Common myeloid progenitor, CD34-positive (primary cell): ENCODE data around the gene DNAJC15.

Experiments
- CTCF ChIA-PET: fragments of 350-600 bp; sonication (Branson Sonifier 250); formaldehyde crosslinking; loops from one replicate; lab custom pipeline; 2021; ENCODE audit warnings: antibody characterized with exemption; lab: Charles Lee
- POLR2A ChIA-PET: fragments of 350-600 bp; sonication (Branson Sonifier 250); formaldehyde crosslinking; loops from one replicate; lab custom pipeline; 2021; ENCODE audit warnings: antibody characterized with exemption; lab: Charles Lee
- DNase-seq, 3 donors: peaks; one replicate each; pipeline versions ENCODE4 v3.0.0 to v3.0.0-alpha.2; 2013
- H3K27ac ChIP-seq, 2 experiments: 1 replicate in 1 of 2; 2 replicates in 1 of 2; pipeline ENCODE4 v1.7.0; 2013; ENCODE audit warnings: inconsistent platforms in 2 of 2, low read length in 2 of 2, mild to moderate bottlenecking in 2 of 2, low read depth in 1 of 2, moderate library complexity in 1 of 2; ENCODE audit not compliant: severe bottlenecking in 2 of 2, insufficient read depth in 1 of 2, poor library complexity in 1 of 2
- H3K27me3 ChIP-seq, 5 experiments: replicated peaks in 2 of 5; 1 replicate in 3 of 5; 2 replicates in 2 of 5; pipeline versions ENCODE4 v1.6.1 to v1.7.0; 2013; ENCODE audit warnings: low read length in 4 of 5, mild to moderate bottlenecking in 2 of 5, moderate library complexity in 2 of 5, inconsistent platforms in 1 of 5; ENCODE audit not compliant: insufficient read depth in 5 of 5, control insufficient read depth in 4 of 5
- H3K36me3 ChIP-seq, 4 experiments: 1 replicate in 2 of 4; 2 replicates in 2 of 4; pipeline versions ENCODE4 v1.6.1 to v1.7.0; 2013; ENCODE audit warnings: low read length in 3 of 4, control low read depth in 1 of 4, mild to moderate bottlenecking in 1 of 4; ENCODE audit not compliant: control insufficient read depth in 4 of 4, insufficient read depth in 4 of 4
- H3K4me1 ChIP-seq, 4 experiments: 1 replicate in 3 of 4; 2 replicates in 1 of 4; pipeline versions ENCODE4 v1.6.1 to v1.7.1; 2013; ENCODE audit warnings: low read length in 3 of 4, mild to moderate bottlenecking in 3 of 4, control low read depth in 1 of 4, inconsistent platforms in 1 of 4, moderate library complexity in 1 of 4; ENCODE audit not compliant: control insufficient read depth in 4 of 4, insufficient read depth in 4 of 4; ENCODE audit errors: control extremely low read depth in 1 of 4
- H3K4me3 ChIP-seq, 7 experiments: 1 replicate in 4 of 7; 2 replicates in 3 of 7; pipeline versions ENCODE4 v1.5.1 to v1.7.0; 2013; ENCODE audit warnings: mild to moderate bottlenecking in 7 of 7, low read length in 6 of 7, moderate library complexity in 6 of 7, inconsistent platforms in 2 of 7, low read depth in 2 of 7, control low read depth in 1 of 7; ENCODE audit not compliant: insufficient read depth in 4 of 7, control insufficient read depth in 1 of 7; ENCODE audit errors: extremely low read depth in 1 of 7
- H3K9me3 ChIP-seq, 5 experiments: 1 replicate in 4 of 5; 2 replicates in 1 of 5; pipeline versions ENCODE4 v1.6.1 to v1.7.1; 2013; ENCODE audit warnings: low read length in 4 of 5, mild to moderate bottlenecking in 2 of 5, inconsistent platforms in 1 of 5, low read depth in 1 of 5, moderate library complexity in 1 of 5; ENCODE audit not compliant: control insufficient read depth in 4 of 5, insufficient read depth in 2 of 5; ENCODE audit errors: control extremely low read depth in 1 of 5
- WGBS: methylation state at CpG from one replicate; pipeline ENCODE4 v1.1.5; 2013; ENCODE audit not compliant: insufficient coverage; 5-methylcytosine and 5-hydroxymethylcytosine counted together

Gene DNAJC15

GRCh38 chr13:43022934-43023288, 475 bp upstream of the DNAJC15 start:
- 31% methylated on average over 3 of the region's 12 CpGs for WGBS

DNA sequence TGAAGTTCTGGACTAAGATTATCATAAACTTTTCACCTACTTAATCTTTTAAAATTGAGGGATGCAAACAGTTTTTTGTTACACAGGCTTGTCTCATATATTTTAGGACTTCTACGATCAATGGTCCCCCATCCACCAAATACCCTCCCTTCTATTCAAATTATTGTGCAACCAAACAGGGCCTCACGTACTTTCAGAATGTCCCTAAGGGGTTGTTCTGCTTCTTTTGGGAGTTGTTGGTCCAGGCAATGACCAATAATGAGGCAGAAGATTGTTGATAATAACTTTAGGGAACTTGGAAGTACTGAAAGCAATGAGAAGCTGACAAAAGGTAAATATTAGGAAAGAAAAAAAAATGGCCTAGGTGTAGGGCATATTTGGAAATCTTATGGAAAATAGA, 2.9 kb downstream of the DNAJC15 start:
- H3K27me3 ChIP-seq: no peaks in the 10 kb centered on the region
- H3K4me3 ChIP-seq: no peak overlapping the region
- peaks cover 0 to 8% (median 5%) of the 10 kb centered on the region in 4 experiments for H3K36me3 ChIP-seq
- peaks cover 0 to 19% (median 17%) of the 10 kb centered on the region in 4 experiments for H3K4me1 ChIP-seq
- no peaks in the 10 kb centered on the region for H3K9me3 ChIP-seq
- no peak for DNase-seq
- 100% methylated on average over 2 of the region's 2 CpGs for WGBS
- H3K27ac ChIP-seq: no peak overlapping the region
- ChIA-PET CTCF (interaction anchor here (1.0 to 1.3 kb wide), 2 partner anchors 10 to 55 kb away, joined by 3 read pairs; no protein-coding TSS in a partner anchor), POLR2A (no interaction called here)

More at GRCh38 chr13:43022934-43023288, 475 bp upstream of the DNAJC15 start:
- H3K36me3 ChIP-seq: peaks cover 0 to 2% (median 0%) of the 10 kb centered on the region in 4 experiments
- CTCF ChIA-PET: interaction anchor here (0.8 to 2.8 kb wide), 7 partner anchors 9 to 781 kb away, joined by 3 to 8 read pairs (median 4); partner anchors contain the start of gene EPSTI1
- DNase-seq: no peak
- POLR2A ChIA-PET: interaction anchor here (1.5 kb wide), 1 partner anchor 32 kb away, joined by 4 read pairs; no protein-coding TSS in a partner anchor
- H3K4me3 ChIP-seq: peak overlapping the region in 6 of 7 experiments; percentile 74 to 88 (median 82)
- H3K9me3 ChIP-seq: no peaks in the 10 kb centered on the region
- peaks cover 0 to 19% (median 17%) of the 10 kb centered on the region in 4 experiments for H3K4me1 ChIP-seq
- no peaks in the 10 kb centered on the region for H3K27me3 ChIP-seq
- H3K27ac ChIP-seq: peak overlapping the region; percentile 59 to 79

GRCh38 chr13:43030548-43030947, 7.2 kb downstream of the DNAJC15 start:
- Histone ChIP-seq H3K36me3 (peaks cover 8 to 16% (median 13%) of the 10 kb centered on the region in 4 experiments), H3K9me3 (peaks cover 0 to 3% (median 0%) of the 10 kb centered on the region in 5 experiments), H3K27me3 (no peaks in the 10 kb centered on the region), H3K4me1 (peaks cover 0 to 2% (median 0%) of the 10 kb centered on the region in 4 experiments), H3K27ac (no peak overlapping the region), H3K4me3 (no peak overlapping the region)
- no peak for DNase-seq
- POLR2A ChIA-PET: no interaction called here
- WGBS: 100% methylated on average over 3 of the region's 4 CpGs
- CTCF ChIA-PET: no interaction called here

GRCh38 chr13:43031881-43032280, 8.5 kb downstream of the DNAJC15 start:
- Histone ChIP-seq H3K27me3 (no peaks in the 10 kb centered on the region), H3K4me3 (no peak overlapping the region), H3K4me1 (no peaks in the 10 kb centered on the region), H3K27ac (no peak overlapping the region), H3K36me3 (peaks cover 8 to 20% (median 16%) of the 10 kb centered on the region in 4 experiments), H3K9me3 (peaks cover 0 to 3% (median 0%) of the 10 kb centered on the region in 5 experiments)
- CTCF ChIA-PET: no interaction called here
- 83% methylated on average over 3 of the region's 4 CpGs for WGBS
- POLR2A ChIA-PET: interaction anchor here (0.6 kb wide), 2 partner anchors 8 to 11 kb away, joined by 3 read pairs; no protein-coding TSS in a partner anchor
- DNase-seq: no peak

DNA sequence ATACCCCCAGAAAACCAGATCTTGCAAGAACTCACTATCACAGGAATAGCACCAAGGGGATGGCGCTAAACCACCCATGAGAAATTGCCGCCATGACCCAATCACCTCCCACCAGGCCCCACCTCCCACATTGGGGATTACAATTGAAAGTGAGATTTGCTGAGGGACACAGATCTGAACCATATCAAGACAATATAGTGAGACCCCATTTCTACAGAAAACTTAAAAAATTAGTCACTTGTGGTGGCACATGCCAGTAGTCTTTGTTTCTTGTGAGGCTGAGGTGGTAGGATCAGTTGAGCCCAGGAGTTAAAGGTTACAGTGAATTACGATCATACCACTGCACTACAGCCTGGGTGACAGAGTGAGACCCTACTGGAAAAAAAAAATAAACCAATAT, 9.7 kb downstream of the DNAJC15 start:
- WGBS: no CpG with 5 or more reads among the region's 3 CpGs
- H3K9me3 ChIP-seq: peaks cover 0 to 3% (median 0%) of the 10 kb centered on the region in 5 experiments
- H3K27ac ChIP-seq: no peak overlapping the region
- H3K4me1 ChIP-seq: no peaks in the 10 kb centered on the region
- H3K36me3 ChIP-seq: peaks cover 7 to 22% (median 15%) of the 10 kb centered on the region in 4 experiments
- H3K4me3 ChIP-seq: no peak overlapping the region
- DNase-seq: no peak
- POLR2A ChIA-PET: no interaction called here
- CTCF ChIA-PET: no interaction called here
- no peaks in the 10 kb centered on the region for H3K27me3 ChIP-seq

DNA sequence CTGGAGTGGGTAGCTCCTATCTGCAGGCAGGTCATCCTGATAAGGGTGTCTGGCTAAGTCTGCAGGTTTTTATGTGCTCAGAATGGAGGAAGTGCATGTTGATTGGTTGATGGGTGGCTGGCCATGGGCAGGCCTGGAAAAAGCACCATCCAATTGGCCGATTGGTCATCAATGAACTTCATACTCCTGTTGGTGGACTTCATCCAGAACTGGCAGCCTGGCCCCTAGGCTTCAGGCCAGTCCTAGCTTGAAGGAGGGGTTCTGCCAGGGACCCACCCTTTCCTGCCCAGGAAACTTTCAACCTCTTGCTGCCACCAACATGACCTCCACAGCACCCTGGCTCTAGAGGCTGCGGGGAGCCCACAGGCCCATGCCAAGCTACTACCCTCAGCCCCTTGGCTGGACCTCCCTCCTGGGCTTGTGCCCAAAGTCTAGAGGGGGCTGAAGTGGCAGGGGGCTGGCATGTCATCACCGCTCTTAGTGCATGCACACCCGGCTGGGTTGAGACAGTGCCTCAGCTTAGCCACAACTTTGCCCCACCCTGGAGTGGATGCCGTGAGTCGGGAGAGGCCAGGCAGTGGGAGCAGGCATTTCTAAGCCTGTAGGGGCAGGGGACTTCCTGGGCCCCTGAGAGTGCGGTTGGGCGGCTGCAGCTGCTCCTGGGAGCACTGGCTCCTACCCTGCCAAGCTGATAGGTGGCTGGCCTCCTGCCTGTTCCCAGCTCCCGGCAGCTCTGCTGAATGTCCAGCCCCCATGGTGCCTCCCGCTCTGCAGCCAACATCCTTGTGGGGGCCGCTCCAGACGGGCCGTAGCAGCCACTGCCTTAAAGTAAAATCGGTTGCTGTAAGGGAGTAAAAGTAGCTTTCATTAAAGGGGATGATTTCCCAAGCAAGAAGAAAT, 13.2 kb downstream of the DNAJC15 start:
- WGBS: 95% methylated on average over 14 of the region's 14 CpGs
- Histone ChIP-seq H3K27ac (no peak overlapping the region), H3K27me3 (no peaks in the 10 kb centered on the region), H3K4me1 (peaks cover 0 to 3% (median 1%) of the 10 kb centered on the region in 4 experiments), H3K9me3 (peaks cover 0 to 3% (median 0%) of the 10 kb centered on the region in 5 experiments), H3K36me3 (peaks cover 4 to 25% (median 11%) of the 10 kb centered on the region in 4 experiments), H3K4me3 (no peak overlapping the region)
- ChIA-PET CTCF (interaction anchor here (1.0 to 1.6 kb wide), 3 partner anchors 11 to 49 kb away, joined by 3 to 6 read pairs (median 4); no protein-coding TSS in a partner anchor), POLR2A (interaction anchor here (0.6 kb wide), 2 partner anchors 20 to 65 kb away, joined by 3 to 5 read pairs; no protein-coding TSS in a partner anchor)
- DNase-seq: no peak
